ENCODE data around the gene LRP1.

LRP1 gene

DNA sequence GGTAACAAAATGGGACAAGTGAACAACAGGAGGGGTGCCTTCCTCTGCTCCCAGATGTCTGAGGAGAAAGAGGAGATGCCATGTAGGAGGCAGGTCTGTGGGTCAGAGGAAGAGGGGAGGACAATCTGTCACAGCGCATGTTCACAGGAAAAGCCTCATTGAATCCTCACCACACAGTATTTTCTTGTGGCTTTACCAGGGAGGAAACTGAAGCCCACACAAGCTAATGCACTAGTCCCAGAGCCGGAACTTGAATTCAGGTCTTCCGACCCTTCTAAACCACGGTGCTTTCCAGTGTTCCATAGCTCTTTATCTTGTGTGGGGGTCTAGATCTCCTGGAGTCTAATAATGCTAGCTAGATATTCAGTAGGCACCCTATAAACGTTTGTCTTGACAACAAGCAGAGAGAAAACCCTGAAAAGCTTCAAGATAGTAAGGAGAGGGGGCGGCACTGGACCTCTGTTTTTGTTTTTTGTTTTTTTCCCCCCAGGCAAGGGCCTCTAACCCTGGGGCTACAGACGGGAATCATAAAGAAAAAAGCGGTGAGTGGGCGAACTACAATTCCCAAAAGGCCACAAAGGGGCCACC is 100.9 kb downstream of the LRP1 start:
- DNase-seq = no peak

DNA sequence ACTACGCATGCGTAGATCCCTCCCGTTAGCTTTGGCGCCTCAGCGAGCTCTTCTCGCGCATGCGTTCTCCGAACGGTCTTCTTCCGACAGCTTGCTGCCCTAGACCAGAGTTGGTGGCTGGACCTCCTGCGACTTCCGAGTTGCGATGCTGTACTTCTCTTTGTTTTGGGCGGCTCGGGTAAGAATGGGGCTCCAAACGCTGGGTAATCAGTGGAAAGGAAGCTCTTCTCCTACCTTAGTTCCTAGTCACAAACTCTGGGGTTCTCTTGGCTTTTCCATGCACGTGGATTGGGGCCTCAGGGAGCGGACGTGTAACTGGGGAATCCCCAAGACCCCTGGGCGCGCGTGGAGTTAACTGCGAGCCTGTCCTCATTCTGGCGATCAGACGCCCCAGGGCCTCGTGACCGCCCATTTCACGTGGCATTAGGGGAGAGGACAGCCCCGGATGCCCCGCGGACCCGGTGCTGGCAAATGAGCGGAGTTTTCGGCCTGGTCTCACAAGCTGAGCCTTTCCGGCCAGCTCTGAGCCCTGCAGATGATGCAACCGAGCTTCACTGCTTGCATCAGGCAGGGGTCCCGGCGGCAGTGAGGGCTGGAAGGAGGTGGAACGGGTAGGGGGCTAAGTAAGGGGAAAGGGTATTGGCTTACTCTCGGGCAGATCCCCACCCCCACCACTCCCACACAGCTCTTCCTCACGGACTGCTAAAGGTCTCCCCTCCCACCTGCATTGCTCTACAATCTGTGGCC is 101.5 kb downstream of the LRP1 start, which contains the start of gene SHMT2:
Gene SHMT2, plus strand, starts transcription at position 78 of the 747 bp plus-strand sequence. Its CDS starts 68 bp downstream, at position 146.
- DNase-seq = peak; percentile 89

DNA sequence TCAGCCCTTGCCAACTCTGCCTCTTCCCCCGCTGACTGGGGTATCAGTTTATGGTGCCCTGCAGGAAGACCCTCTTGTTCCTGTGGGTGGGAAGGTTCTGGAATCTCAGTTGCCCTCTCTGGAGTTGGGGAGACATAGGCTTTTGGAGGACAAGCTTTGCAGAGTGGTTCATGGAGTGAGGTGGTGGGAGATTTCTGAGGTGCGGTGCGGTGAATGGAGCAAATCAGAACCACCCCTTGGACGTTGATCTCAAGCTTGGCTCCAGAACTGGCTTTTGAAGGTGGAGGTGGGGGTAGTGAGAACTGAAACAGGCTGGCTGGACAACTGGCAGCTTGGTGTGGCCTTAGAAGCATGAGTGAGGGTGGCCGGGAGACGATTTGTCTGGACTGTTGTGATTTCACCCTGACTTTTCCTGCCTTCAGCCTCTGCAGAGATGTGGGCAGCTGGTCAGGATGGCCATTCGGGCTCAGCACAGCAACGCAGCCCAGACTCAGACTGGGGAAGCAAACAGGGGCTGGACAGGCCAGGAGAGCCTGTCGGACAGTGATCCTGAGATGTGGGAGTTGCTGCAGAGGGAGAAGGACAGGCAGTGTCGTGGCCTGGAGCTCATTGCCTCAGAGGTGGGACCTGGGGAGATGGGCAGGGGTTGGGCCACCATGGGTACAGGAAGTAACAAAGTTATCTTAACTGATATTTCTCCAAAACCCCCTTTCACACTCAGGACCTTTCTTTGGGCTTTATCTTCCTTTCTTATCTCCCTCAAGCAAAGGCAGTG is 102.3 kb downstream of the LRP1 start:
- DNase-seq = no peak

DNA sequence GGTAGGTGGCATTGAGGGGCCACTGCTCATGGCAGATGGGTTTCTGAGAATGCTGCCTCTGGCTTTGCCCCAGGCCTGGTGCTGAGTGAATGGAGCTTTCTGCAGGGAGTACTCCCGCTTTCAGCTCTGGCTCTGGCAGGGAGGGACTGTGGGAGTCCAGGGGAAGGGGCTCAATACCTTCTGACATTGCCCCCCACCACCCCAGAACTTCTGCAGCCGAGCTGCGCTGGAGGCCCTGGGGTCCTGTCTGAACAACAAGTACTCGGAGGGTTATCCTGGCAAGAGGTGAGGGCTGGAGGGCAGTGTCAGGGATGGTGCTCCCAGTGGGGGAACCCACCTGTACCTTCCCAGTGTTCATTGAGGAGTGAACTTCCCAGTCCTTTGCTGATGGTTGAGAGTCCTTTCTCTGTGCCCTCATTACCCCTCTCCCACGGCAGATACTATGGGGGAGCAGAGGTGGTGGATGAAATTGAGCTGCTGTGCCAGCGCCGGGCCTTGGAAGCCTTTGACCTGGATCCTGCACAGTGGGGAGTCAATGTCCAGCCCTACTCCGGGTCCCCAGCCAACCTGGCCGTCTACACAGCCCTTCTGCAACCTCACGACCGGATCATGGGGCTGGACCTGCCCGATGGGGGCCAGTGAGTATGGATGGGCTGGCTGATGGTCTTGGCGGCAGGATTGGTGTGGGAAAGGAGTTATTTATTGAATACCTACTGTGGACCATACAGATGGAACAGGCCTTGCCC is 103.2 kb downstream of the LRP1 start:
- DNase-seq = no peak

DNA sequence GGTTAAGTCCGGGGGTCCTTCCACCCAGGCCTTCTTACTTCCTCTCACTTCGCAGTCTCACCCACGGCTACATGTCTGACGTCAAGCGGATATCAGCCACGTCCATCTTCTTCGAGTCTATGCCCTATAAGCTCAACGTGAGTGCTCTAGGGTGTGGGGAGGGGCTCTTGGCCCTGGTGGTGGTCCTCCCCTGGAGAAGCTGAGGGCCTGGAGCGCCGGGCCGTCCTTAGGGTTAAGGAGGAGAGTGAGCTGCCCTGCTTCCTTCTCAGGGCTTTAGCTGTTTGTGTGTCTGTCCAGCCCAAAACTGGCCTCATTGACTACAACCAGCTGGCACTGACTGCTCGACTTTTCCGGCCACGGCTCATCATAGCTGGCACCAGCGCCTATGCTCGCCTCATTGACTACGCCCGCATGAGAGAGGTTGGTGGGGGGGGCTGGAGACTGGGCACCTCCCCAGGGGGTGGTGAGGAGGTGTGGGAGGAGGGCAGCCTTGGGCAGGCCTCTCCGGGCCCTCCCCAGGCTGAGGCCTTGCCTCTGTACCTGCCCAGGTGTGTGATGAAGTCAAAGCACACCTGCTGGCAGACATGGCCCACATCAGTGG is 104.0 kb downstream of the LRP1 start:
- DNase-seq = no peak

DNA sequence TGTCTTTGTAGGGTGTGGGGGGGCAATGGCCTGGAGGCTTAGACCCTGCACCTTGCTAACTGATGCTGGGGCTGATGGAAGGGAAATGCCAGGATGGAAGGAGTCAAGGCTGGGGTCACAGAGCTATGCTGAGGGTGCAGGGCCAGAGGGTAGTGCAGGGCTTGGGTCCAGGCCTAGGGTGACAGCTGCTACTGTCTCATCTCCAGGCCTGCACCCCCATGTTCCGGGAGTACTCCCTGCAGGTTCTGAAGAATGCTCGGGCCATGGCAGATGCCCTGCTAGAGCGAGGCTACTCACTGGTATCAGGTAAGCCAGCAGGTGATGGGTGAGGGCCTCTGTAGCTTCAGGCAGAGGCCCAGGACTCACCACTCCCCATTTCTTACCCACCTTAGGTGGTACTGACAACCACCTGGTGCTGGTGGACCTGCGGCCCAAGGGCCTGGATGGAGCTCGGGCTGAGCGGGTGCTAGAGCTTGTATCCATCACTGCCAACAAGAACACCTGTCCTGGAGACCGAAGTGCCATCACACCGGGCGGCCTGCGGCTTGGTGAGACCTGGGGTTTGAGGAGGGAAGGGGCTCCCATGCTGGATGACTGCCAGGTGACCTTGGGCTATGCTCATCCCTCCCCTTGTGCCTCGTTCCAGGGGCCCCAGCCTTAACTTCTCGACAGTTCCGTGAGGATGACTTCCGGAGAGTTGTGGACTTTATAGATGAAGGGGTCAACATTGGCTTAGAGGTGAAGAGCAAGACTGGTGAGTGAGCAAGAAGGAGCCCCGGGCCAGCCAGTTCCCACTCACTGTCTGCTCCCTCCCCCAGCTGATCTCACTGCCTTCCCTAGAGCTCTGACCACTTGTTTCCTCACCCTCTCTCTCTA is 105.3 kb downstream of the LRP1 start:
- DNase-seq = no peak

DNA sequence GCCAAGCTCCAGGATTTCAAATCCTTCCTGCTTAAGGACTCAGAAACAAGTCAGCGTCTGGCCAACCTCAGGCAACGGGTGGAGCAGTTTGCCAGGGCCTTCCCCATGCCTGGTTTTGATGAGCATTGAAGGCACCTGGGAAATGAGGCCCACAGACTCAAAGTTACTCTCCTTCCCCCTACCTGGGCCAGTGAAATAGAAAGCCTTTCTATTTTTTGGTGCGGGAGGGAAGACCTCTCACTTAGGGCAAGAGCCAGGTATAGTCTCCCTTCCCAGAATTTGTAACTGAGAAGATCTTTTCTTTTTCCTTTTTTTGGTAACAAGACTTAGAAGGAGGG is 105.9 kb downstream of the LRP1 start:
- DNase-seq = no peak

DNA sequence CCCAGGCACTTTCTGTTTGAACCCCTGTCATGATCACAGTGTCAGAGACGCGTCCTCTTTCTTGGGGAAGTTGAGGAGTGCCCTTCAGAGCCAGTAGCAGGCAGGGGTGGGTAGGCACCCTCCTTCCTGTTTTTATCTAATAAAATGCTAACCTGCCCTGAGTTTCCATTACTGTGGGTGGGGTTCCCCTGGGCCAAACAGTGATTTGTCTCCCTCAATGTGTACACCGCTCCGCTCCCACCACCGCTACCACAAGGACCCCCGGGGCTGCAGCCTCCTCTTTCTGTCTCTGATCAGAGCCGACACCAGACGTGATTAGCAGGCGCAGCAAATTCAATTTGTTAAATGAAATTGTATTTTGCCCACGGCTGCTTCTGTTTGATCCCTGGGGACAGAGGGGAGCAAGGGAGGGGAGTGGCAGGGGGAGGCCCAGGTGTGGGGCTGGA is 106.3 kb downstream of the LRP1 start:
- no peak for DNase-seq

DNA sequence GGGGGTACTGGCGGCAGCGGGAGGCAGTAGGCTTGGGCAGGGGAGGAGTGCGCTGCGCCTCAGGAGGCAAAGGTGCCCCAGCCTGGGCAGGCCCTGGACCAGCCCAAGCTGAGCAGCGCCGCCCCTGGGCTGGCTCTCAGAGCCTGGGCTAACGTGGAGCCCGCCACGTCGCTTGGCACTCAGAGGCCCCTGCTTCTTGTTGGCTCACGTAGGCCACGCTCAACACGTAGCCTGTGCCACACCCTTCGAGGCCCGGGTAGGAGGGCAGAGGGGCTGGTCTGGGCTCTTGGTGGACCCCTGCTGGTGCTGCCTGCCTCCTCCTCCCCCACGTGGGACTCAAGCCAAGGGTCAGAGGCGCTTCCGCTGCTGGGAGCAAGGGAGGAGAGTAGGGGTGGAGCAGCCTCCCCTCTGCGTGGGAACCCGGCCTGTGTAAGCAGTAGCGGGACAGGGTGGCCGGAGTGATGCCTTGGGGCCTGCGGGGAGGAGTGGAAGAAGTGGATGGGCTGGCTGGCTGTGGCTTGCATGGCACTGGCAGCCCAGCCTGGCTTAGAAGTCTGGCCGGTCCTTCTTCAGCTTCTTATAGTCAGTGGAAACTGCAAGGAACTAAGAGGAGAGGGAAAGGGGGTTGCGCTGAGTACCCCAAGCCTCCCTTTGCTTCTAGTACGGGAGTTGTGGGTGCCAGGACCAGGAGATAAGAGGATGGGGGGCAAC is 106.9 kb downstream of the LRP1 start:
- no peak for DNase-seq

DNA sequence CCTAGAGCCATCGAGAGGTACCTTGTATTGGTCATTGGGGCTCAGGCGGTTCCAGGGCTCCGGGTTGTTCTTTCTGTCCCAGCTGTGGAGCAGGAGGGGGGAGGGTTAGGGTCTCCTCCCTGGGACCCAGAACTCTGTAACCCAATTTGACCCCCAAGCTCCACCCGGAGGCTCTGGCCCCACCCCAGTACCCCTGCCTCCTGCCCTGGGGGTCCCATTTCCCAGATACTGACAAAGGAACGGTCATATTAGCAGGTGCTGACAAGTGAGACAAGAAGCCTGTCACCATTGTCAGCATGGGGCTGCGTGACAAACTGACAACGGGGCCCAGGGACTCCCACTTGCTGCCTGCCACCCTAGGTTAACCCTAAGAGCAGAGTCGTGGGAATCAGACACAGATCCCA is 107.4 kb downstream of the LRP1 start:
- DNase-seq = no peak

DNA sequence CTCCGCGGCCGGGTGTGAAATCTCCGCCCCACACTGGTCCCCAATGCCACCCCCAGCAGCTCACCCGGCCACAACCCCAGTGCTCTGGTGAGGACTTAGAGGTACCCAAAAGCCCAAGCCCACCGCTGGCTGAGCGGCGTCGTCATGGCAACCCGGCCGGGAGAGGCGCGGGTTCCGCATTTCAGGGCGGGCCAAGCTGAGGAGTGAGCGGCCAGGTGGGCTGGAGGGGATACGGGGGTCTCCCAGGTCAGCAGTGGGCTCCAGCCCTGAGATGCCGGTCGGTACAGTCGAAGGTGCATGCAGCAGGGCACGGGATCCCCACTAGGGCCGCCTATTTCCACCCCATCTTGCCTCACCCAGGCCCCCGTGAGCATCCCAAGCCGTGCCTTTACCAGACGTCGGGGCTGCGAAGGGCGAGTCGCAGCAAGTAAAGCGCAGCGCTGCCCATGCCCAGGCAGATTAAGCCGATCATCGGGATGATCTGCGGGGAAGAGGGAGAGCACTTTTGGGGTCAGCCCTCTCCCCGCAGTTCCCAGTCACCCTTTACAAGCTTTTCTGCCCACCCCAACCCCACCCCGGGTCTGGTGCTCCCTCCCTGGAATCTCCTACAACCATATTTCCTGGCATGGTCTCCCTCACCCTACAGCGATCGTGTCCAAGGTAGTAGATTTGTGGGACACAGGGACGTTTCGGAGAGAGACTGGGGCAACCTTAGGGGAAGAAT is 108.1 kb downstream of the LRP1 start:
- DNase-seq = no peak

DNA sequence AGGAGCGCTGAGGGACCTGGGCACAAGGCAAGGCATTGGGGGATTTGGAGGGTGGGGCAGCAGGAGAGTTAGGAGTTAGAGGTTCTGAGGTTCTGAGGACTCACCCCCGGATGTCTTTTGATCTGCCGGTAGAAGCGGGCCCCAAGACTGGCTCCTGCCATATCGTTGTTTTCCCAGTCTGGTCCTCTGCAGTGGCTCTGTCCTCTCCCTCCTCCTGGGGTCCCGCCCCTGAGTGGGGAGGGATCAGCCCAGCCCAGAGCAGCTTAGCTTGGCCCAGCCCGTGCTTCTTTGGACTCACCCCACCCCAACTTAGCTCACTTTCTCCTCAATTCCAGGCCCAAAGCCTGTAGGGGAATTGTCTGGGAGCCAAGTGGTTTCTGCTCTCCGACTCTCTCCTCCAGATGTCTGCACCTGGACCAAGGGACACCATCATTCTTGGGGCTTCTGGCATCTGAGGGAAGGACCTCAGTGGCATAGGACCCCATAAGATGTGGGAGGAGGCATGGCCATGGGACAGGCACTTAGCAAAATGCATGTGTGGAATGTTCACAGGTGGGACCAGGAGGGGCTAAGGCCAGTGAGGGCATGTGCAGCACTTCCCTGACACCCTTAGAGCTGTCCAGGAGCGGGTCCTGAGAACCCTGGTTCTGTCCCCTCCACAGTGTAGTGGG is 108.8 kb downstream of the LRP1 start:
- DNase-seq = no peak

DNA sequence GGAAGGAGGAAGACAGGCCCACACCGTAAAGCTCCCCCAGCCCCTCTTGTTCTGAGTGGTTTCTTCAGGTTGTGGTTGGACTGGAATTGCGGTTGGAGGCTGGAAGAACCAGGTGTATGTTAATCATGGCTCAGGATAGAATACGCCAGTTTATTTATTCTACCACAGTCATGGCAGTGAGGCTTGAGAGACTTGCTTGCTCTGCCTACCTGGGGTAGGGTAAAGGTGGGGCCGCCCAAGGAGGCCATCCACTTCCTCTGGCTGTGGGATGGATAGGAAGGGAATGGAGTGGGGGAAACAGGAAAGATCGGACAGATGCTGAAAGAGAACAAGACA is 109.3 kb downstream of the LRP1 start:
- DNase-seq = no peak

DNA sequence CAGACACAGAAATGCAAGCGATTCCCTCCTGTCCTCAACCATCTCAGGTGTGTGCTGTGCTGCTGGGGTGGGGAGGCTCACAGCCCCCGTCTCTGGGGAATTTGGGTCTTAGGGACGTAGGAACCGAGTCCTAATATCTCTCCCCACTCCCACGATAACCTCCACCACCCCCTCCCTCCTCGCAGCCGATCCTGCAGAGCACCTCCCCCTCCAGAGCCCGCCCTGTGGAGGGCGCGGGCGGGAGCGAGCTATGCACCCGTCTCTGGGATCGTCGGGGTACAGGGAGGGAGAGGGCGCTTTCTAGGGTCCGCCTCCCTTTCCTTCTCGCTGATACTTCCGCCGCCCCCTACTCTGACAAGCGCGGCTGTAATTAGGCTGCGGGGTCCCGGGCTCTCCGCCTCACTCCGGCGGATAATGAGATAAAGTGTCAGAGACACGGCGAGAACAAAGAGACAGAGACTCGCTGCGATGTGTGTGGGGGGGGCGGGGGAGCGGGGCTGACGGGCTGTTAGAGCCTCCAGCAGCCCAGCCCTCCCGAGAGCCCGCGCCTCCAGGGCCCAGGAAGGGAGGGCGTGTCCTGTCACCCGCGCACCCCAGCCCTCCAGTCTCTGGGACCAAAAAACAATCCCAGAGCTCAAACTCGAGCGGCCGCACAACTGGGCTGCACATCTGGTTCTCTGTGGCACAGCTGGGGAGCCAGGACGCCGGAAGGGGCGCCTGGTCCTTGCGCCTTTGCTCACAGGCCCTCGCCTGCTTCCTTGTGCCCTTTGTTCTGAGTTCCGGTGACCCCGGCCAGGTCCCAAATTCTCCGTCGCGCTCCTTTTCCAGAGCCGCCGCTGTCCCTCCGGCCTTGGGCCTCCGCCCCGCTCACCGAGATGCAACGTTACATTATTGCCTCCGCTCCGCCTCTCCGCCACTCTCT is 109.9 kb downstream of the LRP1 start:
- no peak for DNase-seq

DNA sequence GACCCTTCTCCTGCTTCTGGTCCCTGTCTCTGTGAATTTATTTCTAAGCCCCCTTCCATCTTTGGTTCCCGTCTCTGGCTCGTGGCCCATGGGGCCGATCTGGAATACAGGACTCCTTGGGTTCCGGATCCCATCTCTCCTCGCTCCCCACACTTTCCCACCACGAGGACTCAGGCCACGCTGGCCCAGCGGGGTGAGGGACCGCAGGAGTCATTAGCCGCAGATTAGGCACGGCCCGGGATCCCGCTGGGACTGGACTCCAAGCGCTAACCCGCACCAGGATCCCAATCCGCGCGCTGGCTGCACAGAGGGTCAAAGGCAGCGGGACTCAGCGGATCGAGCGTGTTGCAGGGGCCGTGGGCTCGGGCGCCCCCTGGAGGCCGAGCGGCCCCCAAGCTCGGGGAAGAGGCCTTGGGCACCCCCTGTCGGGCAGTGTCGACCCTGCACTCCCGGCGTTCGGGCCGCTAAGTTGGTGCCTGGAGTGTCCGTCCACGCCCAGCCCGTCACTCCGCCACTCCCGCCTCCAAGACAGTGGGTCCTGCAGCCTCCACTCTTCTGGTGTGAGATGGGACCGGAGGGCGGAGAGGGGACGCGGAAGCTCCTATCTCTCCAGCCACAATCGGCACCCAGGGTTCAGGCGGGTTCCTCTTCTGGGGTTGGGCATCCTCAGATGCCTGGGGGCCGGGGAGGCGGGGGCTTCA is 110.7 kb downstream of the LRP1 start:
- DNase-seq = no peak

DNA sequence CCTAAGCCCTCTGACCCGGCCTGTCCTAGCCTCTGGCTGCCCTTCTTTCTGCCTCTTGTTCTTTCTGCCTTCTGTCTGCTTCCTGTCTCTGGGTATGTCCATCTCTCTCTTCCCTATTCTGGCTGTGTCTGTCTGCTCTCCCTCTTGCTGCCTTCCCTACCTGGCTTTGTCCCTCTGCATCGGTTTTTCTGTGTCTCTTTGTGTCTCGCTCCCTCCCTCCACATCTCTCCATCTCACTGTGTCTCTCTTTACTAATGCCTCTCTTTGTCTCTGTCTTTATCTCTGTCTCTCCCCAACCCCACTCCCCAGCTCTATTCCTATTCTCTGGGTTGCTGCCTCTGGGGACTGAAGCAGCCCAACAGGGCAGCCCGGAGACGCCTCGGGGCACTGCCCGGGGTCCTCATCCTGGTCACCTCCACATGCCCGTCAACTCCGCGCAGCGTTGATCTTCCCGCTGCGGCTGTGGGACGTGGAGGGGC is 111.3 kb downstream of the LRP1 start:
- no peak for DNase-seq

DNA sequence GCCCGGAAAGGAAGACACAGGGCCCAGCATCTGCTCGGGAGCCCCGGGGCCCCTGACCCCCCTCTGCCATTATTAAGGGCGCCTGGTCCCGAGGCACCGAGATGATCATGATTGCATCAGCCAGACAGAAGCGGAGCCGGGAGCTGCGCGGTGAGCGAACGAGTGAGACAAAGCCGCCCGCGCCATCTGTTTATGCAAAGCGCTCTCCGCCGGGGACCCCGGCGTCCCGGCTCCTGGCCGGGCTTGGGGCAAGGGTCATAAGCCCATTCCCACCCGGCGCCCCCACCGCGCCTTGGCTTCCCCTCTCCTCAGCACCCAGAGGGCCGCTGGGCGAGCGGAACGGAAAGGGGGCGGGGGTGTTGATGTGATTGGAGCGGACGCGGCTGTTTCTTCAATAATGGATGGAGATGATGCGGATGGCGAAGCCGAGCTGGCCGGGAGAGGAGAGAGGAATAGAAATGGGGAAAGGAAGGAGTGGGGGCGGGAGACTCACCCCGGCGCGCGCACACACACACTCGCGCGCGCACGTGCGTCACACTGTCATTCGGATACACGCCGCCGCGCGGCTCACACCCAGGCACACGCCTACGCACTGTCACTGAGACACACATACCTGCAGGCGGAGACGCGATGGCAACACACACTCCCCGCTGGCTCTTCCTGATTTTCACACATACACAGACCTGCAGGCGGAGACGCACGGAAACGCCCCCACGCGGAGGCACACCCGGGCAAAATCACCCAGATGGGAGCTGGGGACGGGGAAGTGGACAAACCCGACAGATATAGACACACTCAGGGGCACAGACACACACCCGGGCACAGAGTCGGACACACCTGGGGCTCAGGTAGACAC is 112.0 kb downstream of the LRP1 start:
- DNase-seq = no peak

All from NCI-H1436 treated with DMSO at 0.1 percent for 48 hours (cell line).